GM21360 (cell line): ENCODE results near the gene H6PD.
A peak's percentile ranks its signal among the peaks of the same experiment; 100 is the strongest.

Source experiments
- ATAC-seq: cut with Tn5 transposase; IDR thresholded peaks from one replicate; pipeline ENCODE4 v1.9.1; 2021; ENCODE audit warnings: mild to moderate bottlenecking, moderate library complexity; ENCODE audit not compliant: unreplicated experiment

H6PD gene

GRCh38 chr1:9234223-9235095 lies at the start of gene H6PD:
Gene H6PD (plus strand): TSS chr1:9234774. CDS start chr1:9244935, 10,161 bp downstream.
- ATAC-seq, result peak; percentile 61

GRCh38 chr1:9186082-9186859 lies 48.3 kb upstream of the H6PD start:
- ATAC-seq, result no peak

GRCh38 chr1:9187004-9187403 lies 47.6 kb upstream of the H6PD start:
- no peak for ATAC-seq

GRCh38 chr1:9190234-9190633 lies 44.3 kb upstream of the H6PD start:
- ATAC-seq, result no peak

- no peak for ATAC-seq
Observed at GRCh38 chr1:9191231-9191630, 43.3 kb upstream of the H6PD start.

- ATAC-seq, result no peak
Observed at GRCh38 chr1:9192578-9193232, 41.9 kb upstream of the H6PD start.

- ATAC-seq, result no peak
Observed at GRCh38 chr1:9193233-9193625, 41.3 kb upstream of the H6PD start.

GRCh38 chr1:9194024-9194423 lies 40.5 kb upstream of the H6PD start:
- ATAC-seq, result no peak

GRCh38 chr1:9195651-9196050 lies 38.9 kb upstream of the H6PD start:
- no peak for ATAC-seq

- no peak for ATAC-seq
Observed at GRCh38 chr1:9196129-9197040, 38.2 kb upstream of the H6PD start.

- ATAC-seq, result no peak
Observed at GRCh38 chr1:9197186-9198099, 37.1 kb upstream of the H6PD start.

GRCh38 chr1:9198538-9199361 lies 35.8 kb upstream of the H6PD start:
- no peak for ATAC-seq

GRCh38 chr1:9200441-9200840 lies 34.1 kb upstream of the H6PD start:
- no peak for ATAC-seq

GRCh38 chr1:9201401-9202239 lies 33.0 kb upstream of the H6PD start:
- no peak for ATAC-seq

- ATAC-seq, result no peak
Observed at GRCh38 chr1:9202240-9202870, 32.2 kb upstream of the H6PD start.

GRCh38 chr1:9203511-9203982 lies 31.0 kb upstream of the H6PD start:
- ATAC-seq, result no peak

- ATAC-seq, result no peak
Observed at GRCh38 chr1:9204156-9204720, 30.3 kb upstream of the H6PD start.
